ENCODE data around the gene EN2. TPM values are rescaled to one million over a fixed set of nuclear protein-coding genes. Genes with fewer than 3 reads are reported as not detected.

EN2 gene
- polyA plus RNA-seq, 4 donors = not detected

GRCh38 chr7:155452505-155453295, 5.2 kb upstream of the EN2 start:
- WGBS, 3 donors = 19 to 25% (median 20%) methylated on average over 5 of the region's 5 CpGs
- Histone ChIP-seq H3K4me3 (ENCODE audit: low read depth in 1 of 3, low read length in 3 of 3) (no peak overlapping the region), H3K27me3 (ENCODE audit: control insufficient read depth in 3 of 3, insufficient read depth in 3 of 3, low read length in 3 of 3) (peaks cover 25 to 93% (median 79%) of the 10 kb centered on the region in 3 donors), H3K36me3 (ENCODE audit: control insufficient read depth in 3 of 3, insufficient read depth in 2 of 3, low read depth in 1 of 3, low read length in 3 of 3) (no peaks in the 10 kb centered on the region), H3K9me3 (ENCODE audit: control insufficient read depth in 2 of 2, insufficient read depth in 1 of 2, low read depth in 1 of 2, low read length in 1 of 2) (peaks cover 0 to 4% of the 10 kb centered on the region in 2 donors), H3K4me1 (ENCODE audit: control insufficient read depth in 3 of 3, insufficient read depth in 2 of 3, low read depth in 1 of 3, low read length in 2 of 3) (peaks cover 0 to 6% (median 2%) of the 10 kb centered on the region in 3 donors), H3K27ac (ENCODE audit: low read depth in 1 of 3, low read length in 2 of 3) (no peak overlapping the region)
- DNase-seq (no peak), FAIRE-seq (no peak)

DNA sequence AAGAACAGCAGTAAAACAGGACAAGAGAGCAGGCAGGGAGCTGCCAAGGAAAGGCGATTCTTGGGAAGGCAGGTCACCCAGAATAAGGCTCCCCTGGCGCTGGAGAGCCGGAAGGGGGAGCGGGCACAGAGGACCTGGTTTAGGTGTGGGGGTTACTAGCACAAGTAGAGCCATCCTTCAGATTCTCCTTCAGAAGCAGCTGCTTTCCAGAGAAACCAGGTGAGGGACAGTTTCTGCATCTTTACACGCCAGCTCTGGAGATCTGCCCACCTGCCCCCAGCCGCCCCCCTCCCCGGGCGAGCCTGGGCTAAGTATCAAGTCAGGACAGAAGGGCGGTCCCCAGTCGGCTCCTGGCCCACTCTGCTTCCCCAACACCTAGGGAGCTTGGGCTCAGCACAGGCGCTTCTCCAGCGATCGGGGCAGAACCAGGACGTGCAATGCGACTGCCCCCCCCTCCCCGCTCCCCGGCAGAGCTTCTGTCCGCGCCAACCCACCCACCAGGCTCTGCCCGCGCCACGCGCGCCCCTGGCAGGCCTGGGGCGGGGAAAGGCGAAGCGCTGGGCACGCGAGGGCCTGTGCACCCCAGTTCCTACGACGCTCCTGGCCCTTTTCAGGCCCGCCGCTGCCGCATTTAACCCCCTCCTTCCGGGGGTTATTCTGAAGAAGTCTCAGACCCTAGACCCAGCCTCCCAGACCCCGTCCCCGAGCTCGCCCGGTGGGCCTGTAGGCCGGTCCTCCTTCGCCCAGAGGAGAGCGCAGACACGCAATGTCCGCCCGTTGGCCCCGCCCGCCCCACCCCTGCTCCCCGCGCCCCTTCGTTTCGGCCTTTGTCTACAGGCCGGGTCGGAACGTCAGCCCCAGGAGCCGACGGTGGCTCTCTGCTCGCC, 4.4 kb upstream of the EN2 start:
- DNase-seq = peak in 1 of 2 donors; percentile 3
- 4 to 5% (median 5%) methylated on average over 49 to 57 of the region's 57 CpGs for WGBS, 3 donors
- H3K9me3 ChIP-seq (ENCODE audit: control insufficient read depth in 2 of 2, insufficient read depth in 1 of 2, low read depth in 1 of 2, low read length in 1 of 2) = peaks cover 0 to 4% of the 10 kb centered on the region in 2 donors
- H3K4me1 ChIP-seq (ENCODE audit: control insufficient read depth in 3 of 3, insufficient read depth in 2 of 3, low read depth in 1 of 3, low read length in 2 of 3) = peaks cover 0 to 6% (median 2%) of the 10 kb centered on the region in 3 donors
- H3K36me3 ChIP-seq (ENCODE audit: control insufficient read depth in 3 of 3, insufficient read depth in 2 of 3, low read depth in 1 of 3, low read length in 3 of 3) = no peaks in the 10 kb centered on the region
- no peak overlapping the region for H3K4me3 ChIP-seq (ENCODE audit: low read depth in 1 of 3, low read length in 3 of 3)
- no peak overlapping the region for H3K27ac ChIP-seq (ENCODE audit: low read depth in 1 of 3, low read length in 2 of 3)
- peaks cover 29 to 91% (median 74%) of the 10 kb centered on the region in 3 donors for H3K27me3 ChIP-seq (ENCODE audit: control insufficient read depth in 3 of 3, insufficient read depth in 3 of 3, low read length in 3 of 3)
- FAIRE-seq = no peak

DNA sequence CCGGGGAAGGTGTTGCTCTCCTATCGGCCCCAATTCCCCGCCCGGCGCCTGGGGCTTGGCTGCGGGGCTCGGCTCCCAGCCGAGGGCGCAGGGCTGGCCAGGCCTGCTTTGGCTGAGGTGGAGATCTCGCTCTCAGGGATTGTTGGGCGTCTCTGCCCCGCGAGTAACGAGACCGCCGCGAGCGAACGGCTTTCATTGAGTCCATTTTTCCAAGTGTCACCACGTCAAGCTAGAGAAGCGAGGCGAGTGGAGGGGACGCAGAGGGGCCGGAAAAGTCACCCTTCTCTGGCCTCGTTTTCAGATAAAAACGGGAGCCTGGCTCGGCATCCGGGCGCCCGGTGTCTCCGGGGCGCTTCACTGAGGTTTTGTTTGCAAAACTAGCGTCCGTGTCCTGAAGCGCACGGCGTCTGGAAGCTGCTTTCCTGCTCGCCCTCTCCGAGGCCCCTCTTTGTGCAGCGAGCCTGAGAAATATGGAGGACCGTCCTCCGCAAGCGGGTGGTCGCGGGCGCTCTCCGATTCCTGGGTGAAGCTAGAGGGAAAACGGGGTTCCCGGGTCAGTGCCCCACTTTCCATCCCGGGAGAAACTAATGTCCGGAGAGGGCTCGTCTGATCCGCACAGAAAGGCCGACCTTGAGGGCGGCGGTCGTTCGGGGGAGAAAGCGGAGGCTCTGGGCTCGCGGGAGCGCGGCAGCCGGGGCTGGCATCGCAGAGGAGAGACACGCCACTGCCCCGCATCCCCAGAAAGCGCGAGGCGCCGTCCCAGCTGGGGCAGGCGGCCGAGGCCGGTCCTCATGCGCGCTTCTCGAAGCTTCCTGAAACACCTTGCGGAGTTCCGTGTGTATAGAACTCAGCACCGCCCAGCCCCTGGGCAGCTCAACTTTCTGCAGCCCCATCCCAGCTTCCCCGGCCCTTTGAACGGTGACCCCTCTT, 3.5 kb upstream of the EN2 start:
- 3 to 6% (median 6%) methylated on average over 80 to 82 of the region's 82 CpGs for WGBS, 3 donors

DNA sequence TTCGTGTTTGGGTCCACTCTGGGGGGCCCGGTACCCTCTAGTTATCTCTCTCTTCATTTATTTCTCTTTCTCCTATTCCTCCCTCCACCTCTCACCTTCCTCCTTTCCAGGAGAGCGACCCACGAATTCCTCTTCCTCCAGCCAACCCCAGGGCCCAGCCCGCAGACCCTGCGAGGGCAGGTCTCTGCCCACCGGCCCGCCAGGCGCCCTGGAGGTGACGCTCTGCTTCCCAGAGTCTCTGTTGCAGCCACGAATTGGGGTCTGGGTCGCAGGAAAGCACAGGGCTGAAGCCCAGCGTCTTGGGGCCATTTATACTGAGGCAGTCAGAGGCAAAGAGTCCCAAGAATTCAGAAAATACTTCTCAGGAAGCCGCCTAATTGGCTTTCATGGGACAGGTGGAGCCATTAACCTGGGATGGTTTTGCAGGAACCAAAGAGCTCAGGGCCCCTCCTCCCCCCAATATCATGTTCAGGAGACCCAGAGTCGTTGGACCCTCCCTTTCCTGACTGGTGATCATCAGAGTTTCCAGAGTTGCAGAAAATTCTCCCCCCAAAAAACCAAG, 2.7 kb upstream of the EN2 start:
- peaks cover 0 to 6% (median 2%) of the 10 kb centered on the region in 3 donors for H3K4me1 ChIP-seq (ENCODE audit: control insufficient read depth in 3 of 3, insufficient read depth in 2 of 3, low read depth in 1 of 3, low read length in 2 of 3)
- H3K27me3 ChIP-seq (ENCODE audit: control insufficient read depth in 3 of 3, insufficient read depth in 3 of 3, low read length in 3 of 3) = peaks cover 19 to 89% (median 74%) of the 10 kb centered on the region in 3 donors
- 3 to 9% (median 6%) methylated on average over 13 to 15 of the region's 15 CpGs for WGBS, 3 donors
- no peaks in the 10 kb centered on the region for H3K36me3 ChIP-seq (ENCODE audit: control insufficient read depth in 3 of 3, insufficient read depth in 2 of 3, low read depth in 1 of 3, low read length in 3 of 3)
- no peak for FAIRE-seq
- no peak overlapping the region for H3K4me3 ChIP-seq (ENCODE audit: low read depth in 1 of 3, low read length in 3 of 3)
- peaks cover 0 to 4% of the 10 kb centered on the region in 2 donors for H3K9me3 ChIP-seq (ENCODE audit: control insufficient read depth in 2 of 2, insufficient read depth in 1 of 2, low read depth in 1 of 2, low read length in 1 of 2)
- DNase-seq = no peak
- H3K27ac ChIP-seq (ENCODE audit: low read depth in 1 of 3, low read length in 2 of 3) = no peak overlapping the region

More for the DNA sequence above, 3.5 kb upstream of the EN2 start:
- Histone ChIP-seq H3K9me3 (ENCODE audit: control insufficient read depth in 2 of 2, insufficient read depth in 1 of 2, low read depth in 1 of 2, low read length in 1 of 2) (peaks cover 0 to 4% of the 10 kb centered on the region in 2 donors), H3K27ac (ENCODE audit: low read depth in 1 of 3, low read length in 2 of 3) (no peak overlapping the region), H3K4me1 (ENCODE audit: control insufficient read depth in 3 of 3, insufficient read depth in 2 of 3, low read depth in 1 of 3, low read length in 2 of 3) (peaks cover 0 to 6% (median 2%) of the 10 kb centered on the region in 3 donors), H3K36me3 (ENCODE audit: control insufficient read depth in 3 of 3, insufficient read depth in 2 of 3, low read depth in 1 of 3, low read length in 3 of 3) (no peaks in the 10 kb centered on the region), H3K4me3 (ENCODE audit: low read depth in 1 of 3, low read length in 3 of 3) (peak overlapping the region in 1 of 3 donors; percentile 7), H3K27me3 (ENCODE audit: control insufficient read depth in 3 of 3, insufficient read depth in 3 of 3, low read length in 3 of 3) (peaks cover 24 to 89% (median 73%) of the 10 kb centered on the region in 3 donors)
- peak in 1 of 2 donors; percentile 16 for DNase-seq
- no peak for FAIRE-seq

- DNase-seq = peak in 1 of 2 donors; percentile 6
- H3K27me3 ChIP-seq (ENCODE audit: control insufficient read depth in 3 of 3, insufficient read depth in 3 of 3, low read length in 3 of 3) = peaks cover 19 to 89% (median 74%) of the 10 kb centered on the region in 3 donors
Measured at GRCh38 chr7:155455776-155456737, 1.9 kb upstream of the EN2 start.

DNA sequence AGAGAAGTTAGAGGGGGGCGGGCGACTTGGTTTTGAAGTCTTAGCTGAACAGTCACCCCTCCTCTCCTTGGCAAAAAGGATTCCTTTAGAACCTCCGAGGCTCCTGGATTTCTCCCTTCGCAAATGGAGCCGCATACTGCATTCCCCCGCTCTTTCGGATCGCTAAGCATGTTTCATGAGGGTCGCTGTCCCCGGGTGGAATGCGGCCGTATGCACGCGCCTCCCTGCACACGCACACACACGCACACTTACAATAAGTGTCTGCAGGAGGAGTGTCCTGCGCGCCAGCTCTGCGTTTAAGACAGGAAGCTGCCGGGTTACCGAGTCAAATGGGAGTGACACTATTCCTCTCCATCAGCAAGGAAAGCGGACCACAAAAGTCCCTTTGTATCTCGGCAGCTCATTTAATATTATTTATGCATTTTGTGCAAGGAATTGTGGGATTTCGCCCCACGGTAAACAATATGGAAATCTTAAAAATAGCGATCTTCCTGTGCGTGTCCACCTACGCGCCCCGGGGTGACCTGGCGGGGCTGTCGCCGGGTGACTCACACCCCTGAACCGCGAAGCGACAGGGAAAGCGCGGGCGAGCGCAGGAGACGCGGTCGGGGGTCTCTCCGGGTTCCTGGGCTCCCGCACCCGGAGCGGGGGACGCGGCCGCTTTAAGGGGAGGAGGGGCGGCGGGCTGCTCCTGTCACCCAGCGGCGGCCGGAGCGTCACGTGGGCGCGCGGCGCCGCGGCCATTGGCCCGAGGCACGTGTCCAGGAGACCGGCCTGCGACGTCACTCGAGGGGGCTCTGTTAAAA, 988 bp upstream of the EN2 start:
- peak; percentile 52 to 71 for DNase-seq
- peaks cover 19 to 89% (median 79%) of the 10 kb centered on the region in 3 donors for H3K27me3 ChIP-seq (ENCODE audit: control insufficient read depth in 3 of 3, insufficient read depth in 3 of 3, low read length in 3 of 3)
- WGBS, 3 donors = 2% methylated on average over 68 to 69 of the region's 69 CpGs

More at GRCh38 chr7:155455776-155456737, 1.9 kb upstream of the EN2 start:
- peaks cover 0 to 4% of the 10 kb centered on the region in 2 donors for H3K9me3 ChIP-seq (ENCODE audit: control insufficient read depth in 2 of 2, insufficient read depth in 1 of 2, low read depth in 1 of 2, low read length in 1 of 2)
- H3K27ac ChIP-seq (ENCODE audit: low read depth in 1 of 3, low read length in 2 of 3) = no peak overlapping the region
- 8 to 12% (median 8%) methylated on average over 27 of the region's 27 CpGs for WGBS, 3 donors
- no peak for FAIRE-seq
- peaks cover 0 to 6% (median 2%) of the 10 kb centered on the region in 3 donors for H3K4me1 ChIP-seq (ENCODE audit: control insufficient read depth in 3 of 3, insufficient read depth in 2 of 3, low read depth in 1 of 3, low read length in 2 of 3)
- no peaks in the 10 kb centered on the region for H3K36me3 ChIP-seq (ENCODE audit: control insufficient read depth in 3 of 3, insufficient read depth in 2 of 3, low read depth in 1 of 3, low read length in 3 of 3)
- no peak overlapping the region for H3K4me3 ChIP-seq (ENCODE audit: low read depth in 1 of 3, low read length in 3 of 3)

More for the DNA sequence above, 988 bp upstream of the EN2 start:
- peaks cover 0 to 6% (median 2%) of the 10 kb centered on the region in 3 donors for H3K4me1 ChIP-seq (ENCODE audit: control insufficient read depth in 3 of 3, insufficient read depth in 2 of 3, low read depth in 1 of 3, low read length in 2 of 3)
- FAIRE-seq = no peak
- H3K4me3 ChIP-seq (ENCODE audit: low read depth in 1 of 3, low read length in 3 of 3) = peak overlapping the region; percentile 5 to 38 (median 27)
- peaks cover 0 to 4% of the 10 kb centered on the region in 2 donors for H3K9me3 ChIP-seq (ENCODE audit: control insufficient read depth in 2 of 2, insufficient read depth in 1 of 2, low read depth in 1 of 2, low read length in 1 of 2)
- no peaks in the 10 kb centered on the region for H3K36me3 ChIP-seq (ENCODE audit: control insufficient read depth in 3 of 3, insufficient read depth in 2 of 3, low read depth in 1 of 3, low read length in 3 of 3)
- H3K27ac ChIP-seq (ENCODE audit: low read depth in 1 of 3, low read length in 2 of 3) = no peak overlapping the region

Measured in small intestine (tissue), 7 donors.